NCI-H345 (cell line): ENCODE results near the gene ASB18.
A peak's percentile ranks its signal among the peaks of the same experiment; 100 is the strongest.

Experiments used
- DNase-seq: peaks from one replicate; lab custom pipeline; 2025; lab: John Stamatoyannopoulos, UW

The ASB18 gene

GRCh38 chr2:236241181-236242056 is 22.8 kb downstream of the ASB18 start:
- DNase-seq = no peak

- no peak for DNase-seq
Measured at GRCh38 chr2:236240228-236240990, 23.8 kb downstream of the ASB18 start.

GRCh38 chr2:236239276-236240065 is 24.7 kb downstream of the ASB18 start:
- no peak for DNase-seq

DNA sequence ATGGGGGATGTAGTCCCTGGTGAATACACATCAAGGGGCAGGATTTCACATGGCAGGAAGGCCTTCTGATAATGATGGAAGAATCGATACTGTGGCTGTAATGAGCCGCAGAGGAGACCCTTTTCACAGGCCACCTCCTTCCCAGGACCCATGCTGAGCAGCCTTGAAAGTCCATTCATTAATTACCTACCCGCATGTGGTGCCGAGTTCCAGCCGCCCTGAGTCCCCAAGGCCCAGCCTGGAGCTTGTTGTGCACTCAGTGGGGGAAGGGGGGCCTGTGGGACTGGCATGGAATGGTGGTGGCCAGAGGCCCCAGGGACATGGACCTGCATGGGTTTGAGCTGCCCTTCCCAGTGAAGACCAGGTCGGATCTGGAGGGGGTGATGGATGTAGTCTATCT is 25.5 kb downstream of the ASB18 start:
- no peak for DNase-seq

DNA sequence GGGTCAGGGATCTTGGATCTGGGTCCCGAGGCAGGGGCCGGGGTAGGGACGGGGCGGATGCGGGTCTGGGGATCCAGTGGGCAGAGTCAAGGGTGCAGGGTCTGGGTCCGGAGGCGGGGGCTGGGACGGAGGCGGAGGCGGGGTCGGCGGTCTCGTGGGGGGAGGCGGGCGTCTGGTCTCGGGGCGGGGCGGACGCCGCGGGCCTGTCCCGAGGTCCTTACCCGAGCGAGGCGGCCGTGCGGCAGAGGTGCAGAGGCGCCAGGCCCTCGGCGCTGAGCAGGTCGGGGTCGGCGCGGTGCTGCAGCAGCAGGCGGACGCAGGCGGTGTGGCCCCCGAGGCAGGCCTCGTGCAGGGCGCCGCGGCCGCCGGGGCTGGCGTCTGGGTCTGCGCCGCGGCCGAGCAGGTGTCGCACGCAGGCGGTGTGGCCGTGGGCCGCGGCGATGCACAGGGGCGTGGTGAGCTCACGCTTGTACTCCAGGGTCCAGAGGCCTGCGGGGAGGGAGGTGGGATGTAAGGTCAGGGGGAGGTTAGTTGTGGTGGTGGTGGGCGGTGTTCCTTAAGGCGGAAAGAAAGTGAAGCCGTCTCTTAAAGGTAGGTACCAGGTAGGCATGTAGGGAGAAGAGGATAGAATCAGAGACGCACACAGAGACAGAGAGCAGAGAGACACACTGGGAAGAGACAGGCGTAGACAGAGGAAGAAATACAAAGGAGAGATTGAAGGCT is 26.6 kb downstream of the ASB18 start:
- DNase-seq = no peak

DNA sequence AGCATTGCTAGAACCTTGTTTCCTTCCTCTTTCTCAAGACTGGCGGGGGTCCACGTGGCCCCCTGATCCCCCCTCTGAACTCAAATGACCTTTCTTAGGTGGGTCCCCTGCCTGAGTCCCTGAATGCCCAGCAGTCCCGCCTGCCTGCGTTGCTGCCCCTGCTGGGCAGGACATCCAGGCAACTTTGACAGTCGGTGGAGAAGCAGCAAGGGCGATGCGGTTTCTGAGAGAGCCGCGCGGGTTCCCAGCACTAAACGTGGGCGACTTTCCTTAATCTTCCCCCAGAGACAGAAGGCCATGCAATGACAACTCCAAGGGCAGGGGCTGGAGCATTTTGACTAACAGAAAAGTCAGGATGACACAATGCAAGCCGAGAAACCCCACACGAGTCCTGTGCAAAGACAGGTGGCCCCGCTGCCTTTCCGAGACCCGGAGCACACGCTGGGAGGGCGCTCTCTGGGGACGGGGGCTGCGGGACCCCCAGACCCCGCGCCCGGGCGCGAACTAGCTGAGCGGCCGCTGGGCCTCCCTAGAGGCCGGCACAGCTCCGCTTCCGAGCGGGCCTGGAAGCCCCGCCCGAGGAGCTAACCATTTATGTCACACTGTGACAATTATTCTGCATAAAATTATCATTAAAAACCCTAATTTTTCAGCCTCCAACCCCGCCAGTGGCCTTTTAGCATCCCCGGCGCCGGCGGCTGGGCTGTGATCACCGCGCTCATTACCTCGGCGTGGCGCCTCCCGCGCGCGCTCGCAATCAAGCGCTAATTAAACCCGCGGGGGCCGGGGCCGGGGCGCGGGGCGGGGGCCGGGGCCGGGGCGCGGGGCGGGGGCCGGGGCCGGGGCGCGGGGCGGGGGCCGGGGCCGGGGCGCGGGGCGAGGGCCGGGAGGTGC is 27.4 kb downstream of the ASB18 start:
- no peak for DNase-seq

DNA sequence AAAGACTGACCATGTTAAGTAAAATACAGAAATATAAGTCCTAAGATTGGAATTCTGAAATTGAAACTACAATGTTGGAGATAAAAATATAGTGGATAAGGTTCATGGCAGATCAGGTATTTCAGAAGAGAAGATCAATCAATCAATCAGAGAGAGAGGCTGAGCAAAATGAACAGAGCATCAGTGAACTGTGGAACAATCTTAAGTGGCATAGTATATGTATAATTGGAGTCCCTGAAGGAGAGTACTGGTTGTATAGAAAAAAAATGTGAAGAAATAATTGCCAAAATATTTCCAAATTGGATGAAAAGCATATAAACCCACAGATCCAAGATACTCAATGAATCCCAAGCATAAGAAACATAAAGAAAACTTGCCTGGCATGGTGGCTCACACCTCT is 35.0 kb downstream of the ASB18 start:
- DNase-seq = no peak

DNA sequence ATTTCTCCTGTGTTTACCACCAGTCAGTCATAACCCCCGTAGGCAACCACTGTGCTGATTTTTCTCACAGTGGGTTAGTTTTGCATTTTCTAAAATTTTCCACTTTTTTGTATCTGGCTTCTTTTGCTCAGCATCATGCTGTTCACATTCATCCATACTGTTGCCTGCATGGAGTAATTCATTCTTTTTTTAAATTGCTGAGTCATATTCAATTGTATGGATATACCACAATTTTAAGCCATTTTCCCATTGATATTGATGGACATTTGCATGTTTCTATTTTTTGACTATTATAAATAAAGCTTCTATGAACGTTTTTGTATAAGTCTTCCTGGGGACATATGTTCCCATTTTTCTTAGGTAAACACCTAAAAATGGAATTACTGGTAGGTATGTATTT is 40.5 kb downstream of the ASB18 start:
- no peak for DNase-seq

DNA sequence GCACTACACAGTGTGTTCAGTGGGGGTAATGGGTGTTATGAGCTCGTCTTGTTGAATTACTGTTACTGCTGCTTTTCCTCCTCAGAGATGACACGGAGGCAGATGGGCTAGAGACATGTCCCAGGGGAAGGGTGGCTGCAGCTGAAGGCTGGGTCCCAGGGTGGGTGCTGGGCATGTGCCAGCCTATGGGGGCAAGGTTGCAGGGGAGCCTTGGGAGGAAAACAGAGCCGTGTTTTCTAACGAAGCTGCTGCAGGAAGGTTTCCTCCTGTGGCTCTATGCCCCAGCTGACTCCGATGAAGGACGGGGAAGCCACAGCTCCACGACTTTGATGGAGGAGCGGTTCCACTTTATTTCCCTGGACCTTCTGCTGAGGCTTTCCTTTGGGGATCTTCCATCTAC is 42.4 kb downstream of the ASB18 start:
- no peak for DNase-seq

GRCh38 chr2:236219411-236219810 is 44.8 kb downstream of the ASB18 start:
- DNase-seq = no peak

- no peak for DNase-seq
Measured at GRCh38 chr2:236217926-236218325, 46.3 kb downstream of the ASB18 start.

DNA sequence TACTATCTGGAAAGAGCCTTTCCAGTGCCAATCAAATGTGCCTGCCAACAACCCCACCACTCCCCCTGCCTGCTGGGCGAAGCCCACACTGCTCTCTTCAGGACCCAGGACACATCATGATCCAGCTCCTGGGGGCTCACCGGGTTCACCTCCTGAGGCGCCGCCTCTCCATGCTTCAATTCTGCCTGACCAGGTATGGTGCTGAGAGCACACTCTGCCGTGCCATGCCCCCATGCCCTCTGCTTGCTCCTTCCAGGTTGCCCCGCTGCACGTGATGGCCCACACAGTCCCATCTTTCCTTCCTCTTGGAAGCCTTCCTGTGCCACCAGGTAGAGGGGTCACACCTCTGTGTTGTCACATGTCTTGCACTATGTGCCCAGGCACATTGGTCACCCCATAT is 47.5 kb downstream of the ASB18 start:
- DNase-seq = no peak

- DNase-seq = no peak
Measured at GRCh38 chr2:236215761-236216333, 48.4 kb downstream of the ASB18 start.

DNA sequence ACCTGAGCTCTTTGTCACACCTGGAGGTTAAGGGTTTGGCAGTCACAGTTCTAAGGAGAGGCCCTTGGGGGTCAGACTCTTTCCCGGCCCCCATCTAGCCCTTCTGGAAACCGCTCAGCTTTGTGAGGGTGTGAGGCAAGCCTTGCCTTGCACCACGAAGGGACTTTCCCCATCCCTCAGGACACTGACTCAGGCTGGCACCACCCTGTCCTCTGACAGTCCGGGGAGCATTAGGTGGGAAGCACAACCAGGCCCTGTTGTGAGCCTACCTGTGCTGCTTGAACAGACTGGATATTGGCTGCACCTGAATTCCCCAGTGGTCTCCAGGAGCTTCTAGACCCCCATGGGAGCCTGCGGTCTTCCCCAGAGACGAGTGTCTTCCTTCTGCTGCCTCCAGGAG is 49.0 kb downstream of the ASB18 start:
- DNase-seq = no peak

GRCh38 chr2:236214376-236214995 is 49.7 kb downstream of the ASB18 start:
- DNase-seq = no peak

GRCh38 chr2:236211296-236211695 is 52.9 kb downstream of the ASB18 start:
- DNase-seq = no peak

DNA sequence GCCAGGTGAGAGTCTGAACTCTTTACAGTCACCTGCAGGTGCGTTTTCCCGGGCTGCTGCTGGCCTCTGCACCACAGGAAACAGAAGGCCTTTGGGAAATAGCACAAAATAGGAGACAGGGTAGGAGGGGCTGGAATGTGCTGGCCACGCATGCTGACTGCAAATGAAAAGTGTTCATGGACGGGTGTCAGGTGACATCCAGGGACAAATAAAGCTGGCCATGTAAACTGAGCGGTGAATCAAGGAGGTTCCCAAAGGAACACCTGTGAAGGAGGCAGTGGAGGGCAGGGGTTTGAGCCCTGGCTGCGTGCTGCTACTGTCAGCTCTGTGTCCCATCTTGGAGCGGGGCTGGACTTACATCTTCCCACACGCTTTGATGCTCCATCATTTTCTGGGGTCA is 53.7 kb downstream of the ASB18 start:
- peak; percentile 32 for DNase-seq

DNA sequence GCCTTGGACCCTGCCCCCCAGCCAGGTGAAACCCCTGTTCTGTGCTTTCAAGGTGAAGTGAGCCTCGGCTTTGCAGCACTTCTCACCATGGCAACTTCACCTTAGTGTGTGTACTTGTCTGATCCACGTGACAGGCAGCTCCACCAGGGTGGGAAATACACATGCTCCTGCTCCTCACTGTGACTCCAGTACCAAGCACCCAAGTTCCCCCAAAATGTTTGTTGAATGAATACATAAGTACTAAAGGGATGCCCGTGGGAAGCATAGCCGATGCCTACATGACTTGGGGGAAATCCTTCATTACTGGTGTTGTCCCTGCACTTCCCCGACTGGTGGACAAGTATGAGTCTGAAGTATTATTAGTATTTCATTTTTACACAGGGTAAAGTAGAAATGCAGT is 54.2 kb downstream of the ASB18 start:
- no peak for DNase-seq

DNA sequence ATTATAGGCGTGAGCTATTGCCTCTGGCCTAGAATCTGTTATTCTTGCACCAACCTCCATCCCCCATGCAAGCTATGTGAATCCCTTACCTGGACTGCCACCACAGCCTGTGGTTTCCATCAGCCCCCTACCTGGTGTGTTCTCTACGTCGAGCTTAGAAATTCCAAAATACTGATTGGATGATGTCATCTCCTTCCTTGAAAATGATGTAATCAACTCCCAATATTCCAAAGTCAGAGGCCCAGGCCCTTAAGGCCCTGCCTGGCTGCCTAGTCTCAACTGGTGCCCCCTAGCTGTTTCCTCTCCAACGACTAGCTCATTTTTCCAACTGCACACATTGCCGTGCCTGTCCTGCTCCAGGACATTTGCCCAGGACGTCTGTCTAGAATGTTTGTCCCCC is 54.7 kb downstream of the ASB18 start:
- no peak for DNase-seq
